SW 1271 (cell line): Measurements from ENCODE around the gene ANO2.

Experiments
- DNase-seq, 2 experiments: peaks; one replicate each; lab custom pipeline; 2025; lab: John Stamatoyannopoulos, UW

Gene ANO2

GRCh38 chr12:5515458-5515857, 429.6 kb downstream of the ANO2 start:
- no peak for DNase-seq

DNA sequence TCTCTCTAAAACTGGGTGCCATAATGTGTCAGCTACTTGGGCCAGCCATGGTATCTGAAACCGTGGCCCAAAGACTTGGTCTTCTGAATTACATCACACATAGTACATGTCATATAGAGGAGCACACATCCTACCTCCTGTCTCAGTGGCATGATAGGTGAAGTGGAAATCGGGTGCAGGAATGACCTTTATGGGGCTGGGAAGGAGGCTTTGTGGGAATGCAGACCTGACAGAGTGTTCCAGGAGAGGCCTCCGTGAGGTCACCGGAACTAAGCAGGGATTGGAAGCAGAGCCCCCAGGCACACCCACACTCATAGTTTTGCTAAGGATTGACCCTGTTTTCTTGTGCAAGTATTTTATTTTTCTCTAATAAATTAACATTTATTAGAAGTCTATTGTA, 430.5 kb downstream of the ANO2 start:
- no peak for DNase-seq

- no peak for DNase-seq
These were observed 431.0 kb downstream of the ANO2 start for GRCh38 chr12:5514016-5514415.

GRCh38 chr12:5513406-5513805, 431.7 kb downstream of the ANO2 start:
- DNase-seq, result no peak
